Measurements from ENCODE around the gene INO80D. TPM values are rescaled to one million over a fixed set of nuclear protein-coding genes. Genes with fewer than 3 reads are reported as not detected.
"Not testable (repeated sequence)": the region's sequence is repeated elsewhere in the genome, so short reads cannot be mapped to it uniquely, and the experiment has no call there.

Gene INO80D
- total RNA-seq, 1 experiment from 2014 or later: 8.8 TPM

- H3K9me2 ChIP-seq (replicated peaks; ENCODE audit: low read length): no peaks in the 10 kb centered on the region
- no peak overlapping the region for H3K4me2 ChIP-seq (ENCODE audit: low read length)
- no peaks in the 10 kb centered on the region for H3K36me3 ChIP-seq (ENCODE audit: low read depth, low read length)
- intact Hi-C loops (cut with micrococcal nuclease): no loop called here
- H3K79me2 ChIP-seq (ENCODE audit: low read length): no peaks in the 10 kb centered on the region
- no peak overlapping the region for H3K9ac ChIP-seq (ENCODE audit: low read length)
- H4K20me1 ChIP-seq (ENCODE audit: low read length): no peaks in the 10 kb centered on the region
- no peaks in the 10 kb centered on the region for H3K27me3 ChIP-seq (ENCODE audit: low read length)
- ChIA-PET CTCF (no interaction called here), POLR2A (ENCODE audit: unreplicated experiment) (no interaction called here)
- no peak overlapping the region for H2AFZ ChIP-seq (ENCODE audit: low read length)
- ATAC-seq (no peak), DNase-seq (no peak)
- H3K4me1 ChIP-seq (ENCODE audit: insufficient read depth, low read length): no peaks in the 10 kb centered on the region
- H3K27ac ChIP-seq (ENCODE audit: low read length): no peak overlapping the region
- TF ChIP-seq CTCF (conservative IDR thresholded peaks at IDR 0.05; ENCODE audit: low read depth, low read length) (no peak), EZH2 (IDR thresholded peaks at IDR 0.05; ENCODE audit: low read length, unreplicated experiment) (no peak), EZH2phosphoT487 (IDR thresholded peaks at IDR 0.05; ENCODE audit: borderline replicate concordance, low read length) (no peak)
- H3K9me3 ChIP-seq (ENCODE audit: low read length): no peaks in the 10 kb centered on the region
- no TSS peak for BruUV-seq (replicated peaks)
- H3F3A ChIP-seq (ENCODE audit: low read length, unreplicated experiment): no peaks in the 10 kb centered on the region
- no peak overlapping the region for H3K4me3 ChIP-seq (ENCODE audit: low read length)
These were observed 91.6 kb downstream of the INO80D start for GRCh38 chr2:205994344-205994743.

- no peak overlapping the region for H2AFZ ChIP-seq (ENCODE audit: low read length)
- no peaks in the 10 kb centered on the region for H3K27me3 ChIP-seq (ENCODE audit: low read length)
- H3K4me3 ChIP-seq (ENCODE audit: low read length): no peak overlapping the region
- H3K9ac ChIP-seq (ENCODE audit: low read length): no peak overlapping the region
- ATAC-seq (no peak), DNase-seq (no peak)
- no peaks in the 10 kb centered on the region for H3K4me1 ChIP-seq (ENCODE audit: insufficient read depth, low read length)
- BruUV-seq (replicated peaks): no TSS peak
- CTCF ChIA-PET: no interaction called here
- no peak overlapping the region for H3K27ac ChIP-seq (ENCODE audit: low read length)
- H3K4me2 ChIP-seq (ENCODE audit: low read length): no peak overlapping the region
- H3F3A ChIP-seq (ENCODE audit: low read length, unreplicated experiment): no peaks in the 10 kb centered on the region
- intact Hi-C loops (cut with micrococcal nuclease): no loop called here
- TF ChIP-seq EZH2 (IDR thresholded peaks at IDR 0.05; ENCODE audit: low read length, unreplicated experiment) (no peak), CTCF (conservative IDR thresholded peaks at IDR 0.05; ENCODE audit: low read depth, low read length) (no peak), EZH2phosphoT487 (IDR thresholded peaks at IDR 0.05; ENCODE audit: borderline replicate concordance, low read length) (no peak)
- no peaks in the 10 kb centered on the region for H3K79me2 ChIP-seq (ENCODE audit: low read length)
- H4K20me1 ChIP-seq (ENCODE audit: low read length): no peaks in the 10 kb centered on the region
- H3K9me3 ChIP-seq (ENCODE audit: low read length): no peaks in the 10 kb centered on the region
- no peaks in the 10 kb centered on the region for H3K9me2 ChIP-seq (replicated peaks; ENCODE audit: low read length)
- POLR2A ChIA-PET (ENCODE audit: unreplicated experiment): no interaction called here
- H3K36me3 ChIP-seq (ENCODE audit: low read depth, low read length): no peaks in the 10 kb centered on the region
These were observed 95.9 kb downstream of the INO80D start for GRCh38 chr2:205990104-205990503.

GRCh38 chr2:205989271-205990071 is 96.5 kb downstream of the INO80D start:
- H3K4me3 ChIP-seq (ENCODE audit: low read length): no peak overlapping the region
- no peak overlapping the region for H2AFZ ChIP-seq (ENCODE audit: low read length)
- H3K27me3 ChIP-seq (ENCODE audit: low read length): no peaks in the 10 kb centered on the region
- no peaks in the 10 kb centered on the region for H3K36me3 ChIP-seq (ENCODE audit: low read depth, low read length)
- ChIA-PET CTCF (no interaction called here), POLR2A (ENCODE audit: unreplicated experiment) (no interaction called here)
- no peak overlapping the region for H3K4me2 ChIP-seq (ENCODE audit: low read length)
- H3K79me2 ChIP-seq (ENCODE audit: low read length): no peaks in the 10 kb centered on the region
- H3F3A ChIP-seq (ENCODE audit: low read length, unreplicated experiment): no peaks in the 10 kb centered on the region
- H3K27ac ChIP-seq (ENCODE audit: low read length): no peak overlapping the region
- TF ChIP-seq EZH2phosphoT487 (IDR thresholded peaks at IDR 0.05; ENCODE audit: borderline replicate concordance, low read length) (no peak), EZH2 (IDR thresholded peaks at IDR 0.05; ENCODE audit: low read length, unreplicated experiment) (no peak), CTCF (conservative IDR thresholded peaks at IDR 0.05; ENCODE audit: low read depth, low read length) (no peak)
- no peaks in the 10 kb centered on the region for H3K9me3 ChIP-seq (ENCODE audit: low read length)
- H3K9ac ChIP-seq (ENCODE audit: low read length): no peak overlapping the region
- BruUV-seq (replicated peaks): no TSS peak
- H3K4me1 ChIP-seq (ENCODE audit: insufficient read depth, low read length): no peaks in the 10 kb centered on the region
- H4K20me1 ChIP-seq (ENCODE audit: low read length): no peaks in the 10 kb centered on the region
- intact Hi-C loops (cut with micrococcal nuclease): no loop called here
- no peaks in the 10 kb centered on the region for H3K9me2 ChIP-seq (replicated peaks; ENCODE audit: low read length)
- DNase-seq (no peak), ATAC-seq (no peak)

GRCh38 chr2:205988681-205989080 is 97.3 kb downstream of the INO80D start:
- H4K20me1 ChIP-seq (ENCODE audit: low read length); H3K9me3 ChIP-seq (ENCODE audit: low read length); intact Hi-C loops (cut with micrococcal nuclease); BruUV-seq (replicated peaks); H3K4me3 ChIP-seq (ENCODE audit: low read length); CTCF ChIA-PET; H3K36me3 ChIP-seq (ENCODE audit: low read depth, low read length); POLR2A ChIA-PET (ENCODE audit: unreplicated experiment); H2AFZ ChIP-seq (ENCODE audit: low read length); H3K27me3 ChIP-seq (ENCODE audit: low read length); H3F3A ChIP-seq (ENCODE audit: low read length, unreplicated experiment); H3K9ac ChIP-seq (ENCODE audit: low read length); H3K27ac ChIP-seq (ENCODE audit: low read length); H3K9me2 ChIP-seq (replicated peaks; ENCODE audit: low read length); H3K4me1 ChIP-seq (ENCODE audit: insufficient read depth, low read length); H3K79me2 ChIP-seq (ENCODE audit: low read length); H3K4me2 ChIP-seq (ENCODE audit: low read length); ATAC-seq; DNase-seq: not testable (repeated sequence)
